Measurements from ENCODE around the gene MLC1.

Gene MLC1

GRCh38 chr22:50118129-50118528, 32.9 kb upstream of the MLC1 start:
- H3K36me3 ChIP-seq (ENCODE audit: control insufficient read depth, insufficient read depth, low read length): no peaks in the 10 kb centered on the region
- WGBS, 2 experiments (ENCODE audit: insufficient coverage in 2 of 2): 77 to 100% methylated on average over 3 of the region's 3 CpGs
- no peak overlapping the region for H3K4me3 ChIP-seq (ENCODE audit: extremely low read depth, insufficient read depth, low read length, poor library complexity, severe bottlenecking)
- H3K27ac ChIP-seq (ENCODE audit: low read depth, low read length, severe bottlenecking): peak overlapping the region; percentile 88
- H3K4me1 ChIP-seq (ENCODE audit: control insufficient read depth, insufficient read depth, low read length, poor library complexity, severe bottlenecking): peaks cover 51% of the 10 kb centered on the region
- peaks cover 5% of the 10 kb centered on the region for H3K9me3 ChIP-seq (ENCODE audit: control insufficient read depth, low read length)

- Histone ChIP-seq H3K9me3 (ENCODE audit: control insufficient read depth, low read length) (peaks cover 2% of the 10 kb centered on the region), H3K4me3 (ENCODE audit: extremely low read depth, insufficient read depth, low read length, poor library complexity, severe bottlenecking) (no peak overlapping the region), H3K36me3 (ENCODE audit: control insufficient read depth, insufficient read depth, low read length) (no peaks in the 10 kb centered on the region), H3K27ac (ENCODE audit: low read depth, low read length, severe bottlenecking) (no peak overlapping the region), H3K4me1 (ENCODE audit: control insufficient read depth, insufficient read depth, low read length, poor library complexity, severe bottlenecking) (peaks cover 58% of the 10 kb centered on the region)
- 94 to 95% methylated on average over 17 to 18 of the region's 19 CpGs for WGBS, 2 experiments (ENCODE audit: insufficient coverage in 2 of 2)
Measured at GRCh38 chr22:50117168-50117762, 32.0 kb upstream of the MLC1 start.

GRCh38 chr22:50115693-50116092, 30.5 kb upstream of the MLC1 start:
- no peak overlapping the region for H3K27ac ChIP-seq (ENCODE audit: low read depth, low read length, severe bottlenecking)

GRCh38 chr22:50114221-50115021, 29.2 kb upstream of the MLC1 start:
- no peaks in the 10 kb centered on the region for H3K9me3 ChIP-seq (ENCODE audit: control insufficient read depth, low read length)
- no peaks in the 10 kb centered on the region for H3K36me3 ChIP-seq (ENCODE audit: control insufficient read depth, insufficient read depth, low read length)
- 77 to 85% methylated on average over 10 to 13 of the region's 19 CpGs for WGBS, 2 experiments (ENCODE audit: insufficient coverage in 2 of 2)
- H3K27ac ChIP-seq (ENCODE audit: low read depth, low read length, severe bottlenecking): peak overlapping the region; percentile 82
- H3K4me1 ChIP-seq (ENCODE audit: control insufficient read depth, insufficient read depth, low read length, poor library complexity, severe bottlenecking): peaks cover 56% of the 10 kb centered on the region
- no peak overlapping the region for H3K4me3 ChIP-seq (ENCODE audit: extremely low read depth, insufficient read depth, low read length, poor library complexity, severe bottlenecking)

More at GRCh38 chr22:50115693-50116092, 30.5 kb upstream of the MLC1 start:
- no peaks in the 10 kb centered on the region for H3K36me3 ChIP-seq (ENCODE audit: control insufficient read depth, insufficient read depth, low read length)
- H3K4me3 ChIP-seq (ENCODE audit: extremely low read depth, insufficient read depth, low read length, poor library complexity, severe bottlenecking): no peak overlapping the region
- H3K9me3 ChIP-seq (ENCODE audit: control insufficient read depth, low read length): no peaks in the 10 kb centered on the region
- peaks cover 65% of the 10 kb centered on the region for H3K4me1 ChIP-seq (ENCODE audit: control insufficient read depth, insufficient read depth, low read length, poor library complexity, severe bottlenecking)
- 92 to 99% methylated on average over 10 of the region's 10 CpGs for WGBS, 2 experiments (ENCODE audit: insufficient coverage in 2 of 2)

DNA sequence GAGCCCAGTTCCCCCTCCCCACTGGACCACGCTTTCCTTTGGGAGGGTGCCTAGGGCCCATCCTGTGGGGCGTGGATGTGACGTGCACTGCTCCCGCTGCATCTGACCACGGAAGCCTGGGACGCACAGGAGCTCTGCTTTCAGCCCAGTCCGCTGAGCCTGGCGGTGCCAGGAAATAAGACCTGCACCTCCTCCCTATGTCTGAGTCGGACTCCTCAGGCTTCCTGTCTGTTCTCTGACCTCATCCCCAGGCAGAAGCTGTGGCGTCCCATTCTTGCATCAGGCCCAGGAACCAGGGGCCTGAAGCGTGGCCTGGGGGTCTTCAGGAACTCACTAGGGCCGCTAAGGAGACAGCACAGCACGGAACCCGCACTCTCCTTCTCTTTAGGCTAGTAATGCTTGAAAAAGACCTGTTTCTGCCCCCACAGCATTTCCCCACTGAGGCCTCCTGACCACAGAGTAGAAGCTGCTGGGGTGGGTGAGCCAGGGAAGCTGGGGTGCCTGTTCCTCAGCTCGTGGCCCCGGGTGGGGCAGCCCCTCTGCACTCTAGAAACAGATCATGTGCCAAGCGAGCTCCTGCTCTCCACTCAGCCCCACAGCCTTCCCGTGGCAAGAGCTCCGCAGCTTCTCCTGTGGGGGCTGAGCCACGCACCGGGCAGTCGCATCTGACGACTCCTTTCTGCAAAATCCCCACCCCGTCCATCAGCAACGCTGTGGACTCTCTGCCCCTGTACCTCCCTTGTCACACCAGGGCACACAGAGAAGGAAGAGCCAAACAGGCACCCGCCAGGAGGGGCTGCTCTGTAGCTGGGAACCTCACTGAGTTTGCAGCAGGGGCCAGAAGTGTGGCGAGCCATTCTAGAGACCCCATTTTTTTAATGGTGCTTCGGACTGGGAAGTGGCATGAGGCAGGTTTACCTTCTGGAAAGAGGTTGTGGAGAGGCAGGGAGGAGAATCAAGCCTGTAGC, 27.2 kb upstream of the MLC1 start:
- Histone ChIP-seq H3K4me1 (ENCODE audit: control insufficient read depth, insufficient read depth, low read length, poor library complexity, severe bottlenecking) (peaks cover 39% of the 10 kb centered on the region), H3K4me3 (ENCODE audit: extremely low read depth, insufficient read depth, low read length, poor library complexity, severe bottlenecking) (no peak overlapping the region), H3K27ac (ENCODE audit: low read depth, low read length, severe bottlenecking) (peak overlapping the region; percentile 87), H3K36me3 (ENCODE audit: control insufficient read depth, insufficient read depth, low read length) (no peaks in the 10 kb centered on the region), H3K9me3 (ENCODE audit: control insufficient read depth, low read length) (no peaks in the 10 kb centered on the region)
- 85 to 91% methylated on average over 24 to 26 of the region's 28 CpGs for WGBS, 2 experiments (ENCODE audit: insufficient coverage in 2 of 2)

DNA sequence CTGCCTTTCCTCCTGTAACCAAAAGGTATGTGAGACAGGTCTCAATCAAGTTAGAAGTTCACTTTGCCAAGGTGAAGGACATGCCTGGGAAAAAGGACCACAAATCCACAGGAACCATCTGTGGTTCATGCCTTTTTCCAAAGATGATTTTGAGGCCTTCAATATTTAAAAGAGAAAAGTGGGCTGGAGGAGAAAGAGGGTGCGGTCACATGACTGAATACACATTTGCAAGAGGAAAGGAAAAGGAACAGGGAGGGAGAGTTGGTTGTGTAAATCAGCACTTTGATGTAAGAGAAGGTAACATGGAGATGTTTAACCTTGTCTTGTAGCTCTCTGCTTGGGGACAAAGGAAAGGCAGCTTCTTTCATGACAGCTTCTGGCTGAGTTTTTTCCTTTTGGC, 25.8 kb upstream of the MLC1 start:
- H3K36me3 ChIP-seq (ENCODE audit: control insufficient read depth, insufficient read depth, low read length): no peaks in the 10 kb centered on the region
- H3K27ac ChIP-seq (ENCODE audit: low read depth, low read length, severe bottlenecking): no peak overlapping the region
- no peak overlapping the region for H3K4me3 ChIP-seq (ENCODE audit: extremely low read depth, insufficient read depth, low read length, poor library complexity, severe bottlenecking)
- WGBS, 2 experiments (ENCODE audit: insufficient coverage in 2 of 2): 71 to 77% methylated on average over 1 of the region's 1 CpG
- H3K4me1 ChIP-seq (ENCODE audit: control insufficient read depth, insufficient read depth, low read length, poor library complexity, severe bottlenecking): peaks cover 35% of the 10 kb centered on the region
- no peaks in the 10 kb centered on the region for H3K9me3 ChIP-seq (ENCODE audit: control insufficient read depth, low read length)

GRCh38 chr22:50107529-50107928, 22.3 kb upstream of the MLC1 start:
- H3K27ac ChIP-seq (ENCODE audit: low read depth, low read length, severe bottlenecking): no peak overlapping the region
- 92% methylated on average over 8 to 9 of the region's 9 CpGs for WGBS, 2 experiments (ENCODE audit: insufficient coverage in 2 of 2)

DNA sequence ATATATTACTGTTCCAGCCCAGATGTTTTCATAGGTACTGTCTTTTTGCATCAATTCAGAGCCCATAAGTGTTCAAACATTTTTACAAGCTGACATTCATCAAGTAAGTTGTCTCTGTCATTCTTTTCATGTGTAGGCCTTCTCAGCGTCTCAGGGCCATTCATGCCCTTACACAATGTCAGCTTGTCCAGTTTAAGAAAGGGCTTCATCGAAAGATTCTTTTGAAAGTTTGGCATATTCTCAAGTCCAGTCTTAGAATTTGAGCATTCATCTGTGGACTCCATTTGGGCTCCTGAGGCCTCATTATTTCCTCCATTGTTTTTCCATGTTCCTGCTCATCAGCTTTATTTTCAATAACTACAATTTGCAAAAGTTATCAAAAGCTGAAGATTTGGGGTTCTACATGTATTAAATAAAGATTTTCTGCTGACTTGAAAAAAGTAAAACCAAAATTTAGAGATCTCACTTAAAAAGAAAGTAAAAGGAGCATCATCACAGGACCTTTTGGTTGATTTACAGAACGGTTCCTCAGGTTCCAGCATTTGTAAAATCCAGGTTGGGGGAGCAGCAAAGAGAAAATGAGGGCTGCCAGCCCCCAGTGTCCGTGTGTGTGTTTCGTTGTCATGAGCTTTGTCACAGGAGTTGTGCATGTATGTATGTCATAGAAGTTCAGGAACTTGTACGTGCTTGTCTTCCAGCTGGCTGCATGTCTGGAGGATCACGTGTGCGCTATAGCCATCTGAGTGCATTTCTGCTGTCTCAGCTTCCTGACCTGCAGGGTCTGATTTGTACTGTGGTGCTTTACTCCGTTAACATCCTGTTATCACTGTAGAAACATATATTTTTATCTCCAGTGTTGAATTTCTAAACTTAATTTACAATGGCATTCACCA, 20.2 kb upstream of the MLC1 start:
- Histone ChIP-seq H3K4me3 (ENCODE audit: extremely low read depth, insufficient read depth, low read length, poor library complexity, severe bottlenecking) (no peak overlapping the region), H3K9me3 (ENCODE audit: control insufficient read depth, low read length) (no peaks in the 10 kb centered on the region), H3K4me1 (ENCODE audit: control insufficient read depth, insufficient read depth, low read length, poor library complexity, severe bottlenecking) (no peaks in the 10 kb centered on the region), H3K27ac (ENCODE audit: low read depth, low read length, severe bottlenecking) (no peak overlapping the region), H3K36me3 (ENCODE audit: control insufficient read depth, insufficient read depth, low read length) (no peaks in the 10 kb centered on the region)
- 90 to 92% methylated on average over 8 to 9 of the region's 9 CpGs for WGBS, 2 experiments (ENCODE audit: insufficient coverage in 2 of 2)

More at GRCh38 chr22:50107529-50107928, 22.3 kb upstream of the MLC1 start:
- Histone ChIP-seq H3K4me3 (ENCODE audit: extremely low read depth, insufficient read depth, low read length, poor library complexity, severe bottlenecking) (no peak overlapping the region), H3K9me3 (ENCODE audit: control insufficient read depth, low read length) (no peaks in the 10 kb centered on the region), H3K36me3 (ENCODE audit: control insufficient read depth, insufficient read depth, low read length) (no peaks in the 10 kb centered on the region), H3K4me1 (ENCODE audit: control insufficient read depth, insufficient read depth, low read length, poor library complexity, severe bottlenecking) (peaks cover 10% of the 10 kb centered on the region)

DNA sequence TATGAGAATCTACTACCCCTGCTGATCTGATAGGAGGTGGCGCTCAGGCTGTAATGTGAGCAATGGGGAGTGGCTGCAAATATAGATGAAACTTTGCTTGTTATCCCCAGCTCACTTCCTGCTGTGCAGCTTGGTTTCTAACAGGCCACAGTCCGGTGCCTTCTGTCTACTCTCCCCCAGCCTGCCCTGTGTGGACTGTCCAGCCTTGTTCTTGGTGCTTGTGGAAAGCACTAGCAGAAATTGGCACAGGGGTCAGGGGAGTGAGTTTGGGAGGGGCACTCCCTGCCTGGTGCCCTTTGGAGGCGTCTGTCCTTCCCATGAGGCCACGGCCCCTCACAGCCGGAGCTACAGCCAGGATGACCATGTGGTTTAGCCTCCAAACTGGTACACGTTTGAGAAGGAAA, 18.9 kb upstream of the MLC1 start:
- Histone ChIP-seq H3K27ac (ENCODE audit: low read depth, low read length, severe bottlenecking) (no peak overlapping the region), H3K36me3 (ENCODE audit: control insufficient read depth, insufficient read depth, low read length) (no peaks in the 10 kb centered on the region)
- 84 to 100% methylated on average over 4 to 5 of the region's 6 CpGs for WGBS, 2 experiments (ENCODE audit: insufficient coverage in 2 of 2)

DNA sequence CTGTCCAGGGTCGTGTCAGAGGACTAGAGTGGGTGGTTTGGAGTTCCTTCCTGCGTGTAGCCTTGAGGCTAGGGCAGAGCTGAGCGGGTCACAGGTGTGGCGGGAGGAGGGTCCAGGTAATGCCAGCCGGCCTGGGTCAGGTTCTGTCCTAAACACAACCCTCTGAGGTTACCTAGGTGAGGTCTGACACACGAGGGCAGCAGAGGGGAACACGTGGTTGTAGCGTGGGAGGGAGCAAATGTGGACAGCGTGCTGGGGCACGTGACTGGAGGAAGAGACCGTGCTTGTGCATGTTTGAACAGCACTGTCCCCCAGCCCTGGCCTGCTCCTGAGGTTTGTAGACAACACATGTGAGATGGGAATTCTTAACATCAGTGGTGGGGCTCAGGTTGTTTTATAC, 17.7 kb upstream of the MLC1 start:
- H3K4me1 ChIP-seq (ENCODE audit: control insufficient read depth, insufficient read depth, low read length, poor library complexity, severe bottlenecking): no peaks in the 10 kb centered on the region
- WGBS, 2 experiments (ENCODE audit: insufficient coverage in 2 of 2): 65 to 76% methylated on average over 8 to 11 of the region's 11 CpGs
- H3K36me3 ChIP-seq (ENCODE audit: control insufficient read depth, insufficient read depth, low read length): no peaks in the 10 kb centered on the region
- H3K4me3 ChIP-seq (ENCODE audit: extremely low read depth, insufficient read depth, low read length, poor library complexity, severe bottlenecking): no peak overlapping the region
- no peak overlapping the region for H3K27ac ChIP-seq (ENCODE audit: low read depth, low read length, severe bottlenecking)
- no peaks in the 10 kb centered on the region for H3K9me3 ChIP-seq (ENCODE audit: control insufficient read depth, low read length)

More for the DNA sequence above, 18.9 kb upstream of the MLC1 start:
- no peaks in the 10 kb centered on the region for H3K4me1 ChIP-seq (ENCODE audit: control insufficient read depth, insufficient read depth, low read length, poor library complexity, severe bottlenecking)
- H3K4me3 ChIP-seq (ENCODE audit: extremely low read depth, insufficient read depth, low read length, poor library complexity, severe bottlenecking): no peak overlapping the region
- no peaks in the 10 kb centered on the region for H3K9me3 ChIP-seq (ENCODE audit: control insufficient read depth, low read length)
